HEK293 (cell line): ENCODE results near the gene EBLN1.

ENCODE experiments used
- CTCF ChIA-PET: fragments of 350-600 bp; formaldehyde crosslinking; extraction: SDS; loops from one replicate; lab custom pipeline; 2021; ENCODE audit warnings: antibody characterized with exemption; lab: Yijun Ruan, JAX
- POLR2A ChIA-PET: fragments of 300-600 bp; formaldehyde crosslinking; extraction: SDS; loops from one replicate; lab custom pipeline; 2020; ENCODE audit warnings: antibody characterized with exemption, inconsistent platforms; lab: Yijun Ruan, JAX
- H3K27ac ChIP-seq: fragments of 200-500 bp; sonication (Bioruptor generic); 2 replicates; pipeline ENCODE4 v1.5.1; 2014; ENCODE audit warnings: low read depth, low read length, control low read depth, inconsistent platforms; ENCODE audit errors: extremely low read depth
- H3K36me3 ChIP-seq, 2 experiments: fragments of 200-500 bp in 1 of 2; sonication (Bioruptor generic) in 1 of 2; 1 replicate in 1 of 2; 2 replicates in 1 of 2; pipeline ENCODE4 v1.5.1; 2014 to 2017; ENCODE audit warnings: inconsistent platforms in 2 of 2, low read length in 2 of 2; ENCODE audit not compliant: control insufficient read depth in 2 of 2, insufficient read depth in 1 of 2
- H3K4me1 ChIP-seq: fragments of 200-500 bp; sonication (Bioruptor generic); 2 replicates; pipeline ENCODE4 v1.5.1; 2014; ENCODE audit warnings: mild to moderate bottlenecking, low read length, inconsistent platforms; ENCODE audit not compliant: control insufficient read depth, insufficient read depth
- H3K4me3 ChIP-seq: 2 replicates; pipeline ENCODE4 v1.5.1; 2011; ENCODE audit warnings: low read depth, mild to moderate bottlenecking, control low read depth, low read length, moderate library complexity
- H3K9me3 ChIP-seq: fragments of 200-500 bp; sonication (Bioruptor generic); 2 replicates; pipeline ENCODE4 v1.5.1; 2014; ENCODE audit warnings: low read depth, low read length, inconsistent platforms; ENCODE audit not compliant: control insufficient read depth, insufficient read depth
- HOXA7 ChIP-seq: sonication (generic); formaldehyde crosslinking; IDR thresholded peaks from 2 replicates; pipeline ENCODE4 v1.8.1; 2022; ENCODE audit warnings: missing genetic modification reagents, borderline replicate concordance
- HOXC10 ChIP-seq: sonication (generic); formaldehyde crosslinking; IDR thresholded peaks from 2 replicates; pipeline ENCODE4 v1.8.1; 2023; ENCODE audit warnings: mild to moderate bottlenecking, missing genetic modification reagents
- MYNN ChIP-seq: fragments of 450-650 bp; formaldehyde crosslinking; IDR thresholded peaks from 2 replicates; pipeline ENCODE4 v1.5.1; 2016; ENCODE audit warnings: missing biosample characterization, missing genetic modification characterization, borderline replicate concordance
- PRDM2 ChIP-seq: fragments of 450-650 bp; formaldehyde crosslinking; IDR thresholded peaks from 2 replicates; pipeline ENCODE4 v1.5.1; 2016; ENCODE audit warnings: missing biosample characterization, missing genetic modification characterization, borderline replicate concordance
- REPIN1 ChIP-seq: fragments of 450-650 bp; formaldehyde crosslinking; IDR thresholded peaks from 2 replicates; pipeline ENCODE4 v1.5.1; 2017; ENCODE audit warnings: missing biosample characterization, missing genetic modification characterization, low read depth
- REST ChIP-seq: fragments of 450-650 bp; formaldehyde crosslinking; IDR thresholded peaks from 2 replicates; pipeline ENCODE4 v1.5.1; 2016; ENCODE audit warnings: missing biosample characterization, missing genetic modification characterization
- SP7 ChIP-seq: fragments of 450-650 bp; formaldehyde crosslinking; IDR thresholded peaks from 2 replicates; pipeline ENCODE4 v1.5.1; 2016; ENCODE audit warnings: missing biosample characterization, missing genetic modification characterization
- ZNF121 ChIP-seq: fragments of 450-650 bp; formaldehyde crosslinking; IDR thresholded peaks from 2 replicates; pipeline ENCODE4 v1.5.1; 2016; ENCODE audit warnings: missing biosample characterization, missing genetic modification characterization
- ZNF184 ChIP-seq: fragments of 450-650 bp; IDR thresholded peaks from 2 replicates; pipeline ENCODE4 v1.5.1; 2018; ENCODE audit warnings: missing biosample characterization, mild to moderate bottlenecking, missing genetic modification characterization
- ZNF19 ChIP-seq: fragments of 450-650 bp; formaldehyde crosslinking; IDR thresholded peaks from 2 replicates; pipeline ENCODE4; 2016; ENCODE audit warnings: missing biosample characterization, missing genetic modification characterization, low read depth
- ZNF274 ChIP-seq, 2 experiments: fragments of 200-500 bp in 1 of 2; fragments of 450-650 bp in 1 of 2; sonication (Bioruptor generic) in 1 of 2; formaldehyde crosslinking in 1 of 2; IDR thresholded peaks; 2 replicates each; pipeline versions ENCODE4 v1.5.1 to v1.6.1; 2014 to 2016; ENCODE audit warnings: borderline replicate concordance in 1 of 2, inconsistent platforms in 1 of 2, low read length in 1 of 2, missing biosample characterization in 1 of 2, missing genetic modification characterization in 1 of 2
- ZNF585B ChIP-seq: fragments of 450-650 bp; formaldehyde crosslinking; IDR thresholded peaks from 2 replicates; pipeline ENCODE4 v1.5.1; 2016; ENCODE audit warnings: missing biosample characterization, missing genetic modification characterization
- ZNF600 ChIP-seq: fragments of 450-650 bp; formaldehyde crosslinking; IDR thresholded peaks from 2 replicates; pipeline ENCODE4 v1.5.1; 2016; ENCODE audit warnings: missing biosample characterization, missing genetic modification characterization
- ZNF747 ChIP-seq: fragments of 450-650 bp; formaldehyde crosslinking; IDR thresholded peaks from 2 replicates; pipeline ENCODE4 v1.5.1; 2016; ENCODE audit warnings: missing biosample characterization, missing genetic modification characterization
- ZNF785 ChIP-seq: fragments of 450-650 bp; formaldehyde crosslinking; IDR thresholded peaks from 2 replicates; pipeline ENCODE4 v1.5.1; 2016; ENCODE audit warnings: missing biosample characterization, missing genetic modification characterization
- TF ChIP-seq, protein P1 (sequence below): fragments of 450-650 bp; formaldehyde crosslinking; IDR thresholded peaks from 2 replicates; pipeline ENCODE4 v1.5.1; 2016; ENCODE audit warnings: missing biosample characterization, missing genetic modification characterization
- TF ChIP-seq, protein P2 (sequence below): fragments of 450-650 bp; formaldehyde crosslinking; IDR thresholded peaks from 2 replicates; pipeline ENCODE4 v1.5.1; 2016; ENCODE audit warnings: missing biosample characterization, missing genetic modification characterization

EBLN1 gene

GRCh38 chr10:22185586-22185985 lies 32.2 kb downstream of the EBLN1 start (continued):
- TF ChIP-seq, protein P1, sequence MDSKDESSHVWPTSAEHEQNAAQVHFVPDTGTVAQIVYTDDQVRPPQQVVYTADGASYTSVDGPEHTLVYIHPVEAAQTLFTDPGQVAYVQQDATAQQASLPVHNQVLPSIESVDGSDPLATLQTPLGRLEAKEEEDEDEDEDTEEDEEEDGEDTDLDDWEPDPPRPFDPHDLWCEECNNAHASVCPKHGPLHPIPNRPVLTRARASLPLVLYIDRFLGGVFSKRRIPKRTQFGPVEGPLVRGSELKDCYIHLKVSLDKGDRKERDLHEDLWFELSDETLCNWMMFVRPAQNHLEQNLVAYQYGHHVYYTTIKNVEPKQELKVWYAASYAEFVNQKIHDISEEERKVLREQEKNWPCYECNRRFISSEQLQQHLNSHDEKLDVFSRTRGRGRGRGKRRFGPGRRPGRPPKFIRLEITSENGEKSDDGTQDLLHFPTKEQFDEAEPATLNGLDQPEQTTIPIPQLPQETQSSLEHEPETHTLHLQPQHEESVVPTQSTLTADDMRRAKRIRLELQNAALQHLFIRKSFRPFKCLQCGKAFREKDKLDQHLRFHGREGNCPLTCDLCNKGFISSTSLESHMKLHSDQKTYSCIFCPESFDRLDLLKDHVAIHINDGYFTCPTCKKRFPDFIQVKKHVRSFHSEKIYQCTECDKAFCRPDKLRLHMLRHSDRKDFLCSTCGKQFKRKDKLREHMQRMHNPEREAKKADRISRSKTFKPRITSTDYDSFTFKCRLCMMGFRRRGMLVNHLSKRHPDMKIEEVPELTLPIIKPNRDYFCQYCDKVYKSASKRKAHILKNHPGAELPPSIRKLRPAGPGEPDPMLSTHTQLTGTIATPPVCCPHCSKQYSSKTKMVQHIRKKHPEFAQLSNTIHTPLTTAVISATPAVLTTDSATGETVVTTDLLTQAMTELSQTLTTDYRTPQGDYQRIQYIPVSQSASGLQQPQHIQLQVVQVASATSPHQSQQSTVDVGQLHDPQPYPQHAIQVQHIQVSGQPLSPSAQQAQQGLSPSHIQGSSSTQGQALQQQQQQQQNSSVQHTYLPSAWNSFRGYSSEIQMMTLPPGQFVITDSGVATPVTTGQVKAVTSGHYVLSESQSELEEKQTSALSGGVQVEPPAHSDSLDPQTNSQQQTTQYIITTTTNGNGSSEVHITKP (tag by site-specific recombination) = no peak
- TF ChIP-seq ZNF585B (no peak), SP7 (tag by site-specific recombination) (no peak), ZNF600 (tag by site-specific recombination) (no peak), REPIN1 (tag by site-specific recombination) (no peak), ZNF19 (tag by site-specific recombination) (no peak), ZNF121 (no peak), HOXC10 (CRISPR knock-in tag) (no peak), ZNF785 (tag by site-specific recombination) (no peak)

GRCh38 chr10:22183771-22184461 lies 33.9 kb downstream of the EBLN1 start:
- ChIA-PET CTCF (interaction anchor here (0.6 to 1.0 kb wide), 5 partner anchors 79 to 441 kb away, joined by 3 to 8 read pairs (median 3); no protein-coding TSS in a partner anchor), POLR2A (no interaction called here)
- Histone ChIP-seq H3K36me3 (no peaks in the 10 kb centered on the region), H3K9me3 (no peaks in the 10 kb centered on the region), H3K4me1 (no peaks in the 10 kb centered on the region), H3K27ac (no peak overlapping the region), H3K4me3 (no peak overlapping the region)
- TF ChIP-seq ZNF121 (0 out of 2 replicates have a peak, but pooled peaks have one; percentile 44), MYNN (no peak)
- TF ChIP-seq, all 188 proteins: peak for 1

GRCh38 chr10:22180724-22181123 lies 37.1 kb downstream of the EBLN1 start:
- Histone ChIP-seq H3K4me1 (no peaks in the 10 kb centered on the region), H3K36me3 (no peaks in the 10 kb centered on the region), H3K9me3 (no peaks in the 10 kb centered on the region), H3K4me3 (no peak overlapping the region), H3K27ac (no peak overlapping the region)
- POLR2A ChIA-PET = no interaction called here
- CTCF ChIA-PET = interaction anchor here (0.8 kb wide), 1 partner anchor 127 kb away, joined by 6 read pairs; no protein-coding TSS in a partner anchor
- no peak for TF ChIP-seq PRDM2 (tag by site-specific recombination)
- TF ChIP-seq, protein P2, sequence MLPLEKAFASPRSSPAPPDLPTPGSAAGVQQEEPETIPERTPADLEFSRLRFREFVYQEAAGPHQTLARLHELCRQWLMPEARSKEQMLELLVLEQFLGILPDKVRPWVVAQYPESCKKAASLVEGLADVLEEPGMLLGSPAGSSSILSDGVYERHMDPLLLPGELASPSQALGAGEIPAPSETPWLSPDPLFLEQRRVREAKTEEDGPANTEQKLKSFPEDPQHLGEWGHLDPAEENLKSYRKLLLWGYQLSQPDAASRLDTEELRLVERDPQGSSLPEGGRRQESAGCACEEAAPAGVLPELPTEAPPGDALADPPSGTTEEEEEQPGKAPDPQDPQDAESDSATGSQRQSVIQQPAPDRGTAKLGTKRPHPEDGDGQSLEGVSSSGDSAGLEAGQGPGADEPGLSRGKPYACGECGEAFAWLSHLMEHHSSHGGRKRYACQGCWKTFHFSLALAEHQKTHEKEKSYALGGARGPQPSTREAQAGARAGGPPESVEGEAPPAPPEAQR = no peak
- no peak for TF ChIP-seq HOXA7 (CRISPR knock-in tag)
- no peak for TF ChIP-seq ZNF274 (IDR thresholded peaks at IDR 0.05; ENCODE audit: low read length)
- TF ChIP-seq ZNF274 (tag by site-specific recombination; IDR thresholded peaks at IDR 0.05; ENCODE audit: borderline replicate concordance) = no peak
- no peak for TF ChIP-seq ZNF747 (tag by site-specific recombination)
- TF ChIP-seq REST (tag by site-specific recombination) = no peak
- TF ChIP-seq ZNF184 (tag by site-specific recombination) = peak; percentile 96
